A549 (cell line): ENCODE results near the gene MBP. TPM values are rescaled to one million over a fixed set of nuclear protein-coding genes. Genes with fewer than 3 reads are reported as not detected.
"Not testable (repeated sequence)": the region's sequence is repeated elsewhere in the genome, so short reads cannot be mapped to it uniquely, and the experiment has no call there.

Experiments used
- ATAC-seq, 2 experiments: fragments of 200-7000 bp in 1 of 2; fragments of >200 bp in 1 of 2; cut with Nextera tagmentation in 1 of 2; cut with Tn5 transposase in 1 of 2; 3 replicates each; pipeline versions ENCODE4 v1.8.0 to v1.9.1; 2018 to 2020; ENCODE audit warnings: mild to moderate bottlenecking in 1 of 2, moderate library complexity in 1 of 2
- CTCF ChIA-PET: fragments of 300-600 bp; sonication (Branson Sonifier 250); formaldehyde crosslinking; extraction: SDS; loops from one replicate; lab custom pipeline; 2021; ENCODE audit warnings: antibody characterized with exemption, inconsistent platforms; lab: Yijun Ruan, JAX
- POLR2A ChIA-PET: fragments of 350-600 bp; formaldehyde crosslinking; extraction: SDS; loops from one replicate; lab custom pipeline; 2021; ENCODE audit warnings: antibody characterized with exemption, inconsistent platforms; lab: Yijun Ruan, JAX
- DNase-seq, 2 experiments: peaks; one replicate each; pipeline versions ENCODE4 v3.0.0 to v3.0.0-alpha.2; 2011 to 2016; ENCODE audit warnings: low read depth in 1 of 2, low spot score in 1 of 2
- FAIRE-seq: peaks from 2 replicates; lab custom pipeline; 2011; peaks lifted over from hg19 to GRCh38; lab: Jason Lieb, UNC
- H3K27ac ChIP-seq, 2 experiments: fragments of >200 bp; sonication (Bioruptor Twin); formaldehyde crosslinking; 3 replicates each; pipeline ENCODE4 v1.5.1; 2016 to 2017
- H3K4me1 ChIP-seq: fragments of >200 bp; sonication (Bioruptor Twin); formaldehyde crosslinking; 3 replicates; pipeline ENCODE4 v1.6.1; 2016
- H3K4me2 ChIP-seq: fragments of >200 bp; sonication (Bioruptor Twin); formaldehyde crosslinking; 3 replicates; pipeline ENCODE4 v1.6.1; 2016
- H3K4me3 ChIP-seq: fragments of >200 bp; sonication (Bioruptor Twin); formaldehyde crosslinking; 3 replicates; pipeline ENCODE4 v1.5.1; 2016
- H3K9me3 ChIP-seq: fragments of >200 bp; sonication (Bioruptor Twin); formaldehyde crosslinking; 3 replicates; pipeline ENCODE4 v1.6.1; 2016
- E2F6 ChIP-seq: IDR thresholded peaks from 2 replicates; pipeline ENCODE4 v1.6.1; 2012; ENCODE audit warnings: low read depth, borderline replicate concordance
- ELK1 ChIP-seq: fragments of 150-350 bp; IDR thresholded peaks from 2 replicates; pipeline ENCODE4 v1.6.1; 2014; ENCODE audit warnings: low read depth, mild to moderate bottlenecking, low read length
- HMGXB4 ChIP-seq: fragments of 250-450 bp; sonication (Bioruptor Pico); IDR thresholded peaks from 2 replicates; pipeline ENCODE4 v1.5.0; 2021; ENCODE audit warnings: mild to moderate bottlenecking, moderate library complexity, borderline replicate concordance
- HOXB13 ChIP-seq: fragments of 250-450 bp; sonication (Bioruptor Pico); IDR thresholded peaks from 2 replicates; pipeline ENCODE4 v1.5.0; 2020; ENCODE audit warnings: low read depth, mild to moderate bottlenecking, moderate library complexity
- JUN ChIP-seq, 2 experiments: fragments of >200 bp; sonication (Bioruptor Twin); formaldehyde crosslinking; IDR thresholded peaks; 2 replicates in 1 of 2; 3 replicates in 1 of 2; pipeline ENCODE4 v1.6.1; 2016 to 2017
- JUNB ChIP-seq: fragments of >200 bp; sonication (Bioruptor Twin); formaldehyde crosslinking; IDR thresholded peaks from 2 replicates; pipeline ENCODE4 v1.6.1; 2016
- MAX ChIP-seq: IDR thresholded peaks from 2 replicates; pipeline ENCODE4 v1.6.1; 2012
- NPAS2 ChIP-seq: fragments of 250-450 bp; sonication (Bioruptor Pico); IDR thresholded peaks from 2 replicates; pipeline ENCODE4 v1.8.0; 2022; ENCODE audit warnings: mild to moderate bottlenecking, moderate library complexity, borderline replicate concordance
- SMC3 ChIP-seq: fragments of >200 bp; sonication (Bioruptor Twin); formaldehyde crosslinking; IDR thresholded peaks from 3 replicates; pipeline ENCODE4 v1.6.1; 2018; ENCODE audit warnings: inconsistent platforms
- ZNF302 ChIP-seq: fragments of 250-450 bp; sonication (Bioruptor Pico); IDR thresholded peaks from 2 replicates; pipeline ENCODE4 v1.9.0; 2021; ENCODE audit warnings: inconsistent platforms, mild to moderate bottlenecking, moderate library complexity
- WGBS: methylation state at CpG from one replicate; pipeline ENCODE4 v1.1.6; 2017; ENCODE audit errors: missing lambda C conversion rate; 5-methylcytosine and 5-hydroxymethylcytosine counted together
- polyA plus RNA-seq, 4 experiments: library from polyadenylated mRNA; depleted of rRNA in 3 of 4; stranded (reverse); fragments of >200 nt; fragmentation: RNase III in 1 of 4; extraction: RNeasy Plus Mini Kit Qiagen cat#74134 plus additional on column Dnase treatment in 1 of 4; gene quantifications; 2 replicates in 3 of 4; 3 replicates in 1 of 4; pipeline ENCODE4 v1.2.3, GENCODE V29; 2011 to 2017

The MBP gene
- polyA plus RNA-seq, 2 of the 4 experiments (the other 2 are of a cell fraction): 8.6 to 33.1 TPM

DNA sequence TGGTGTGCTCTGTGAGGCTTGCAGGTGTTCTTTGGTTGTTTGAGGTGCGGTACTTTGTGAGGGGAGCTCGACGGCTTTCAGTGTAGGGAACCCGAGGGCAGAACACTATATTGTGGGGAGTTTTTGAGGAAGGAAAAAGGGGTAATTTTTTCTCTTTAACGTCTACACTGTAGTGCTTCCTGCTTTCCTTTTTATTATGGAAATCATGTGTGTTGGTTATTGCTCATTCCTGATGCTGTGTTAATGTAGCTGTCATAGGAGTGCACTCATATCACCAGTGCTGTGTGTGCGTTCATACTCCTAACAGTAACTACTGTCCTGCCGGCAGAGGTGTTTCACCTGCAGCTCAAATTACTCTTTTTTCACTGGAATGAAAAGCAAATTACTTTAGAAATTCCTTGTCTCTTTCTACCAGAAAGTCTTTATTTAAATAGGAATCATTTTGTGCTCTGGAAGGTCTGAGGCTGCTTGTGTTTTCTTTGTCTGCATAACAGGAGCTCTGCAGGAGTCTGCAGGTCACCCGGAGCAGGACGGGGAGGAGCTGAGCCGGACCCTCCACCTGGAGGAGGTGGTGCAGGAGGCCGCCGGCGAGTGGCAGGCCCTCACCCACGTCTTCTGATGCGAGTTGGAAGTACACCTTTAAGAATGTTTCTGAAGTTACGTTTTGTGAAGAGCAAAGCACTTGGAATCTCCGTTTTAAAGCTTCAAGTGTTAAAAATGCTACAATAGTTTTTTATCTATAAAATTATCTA lies 164.7 kb downstream of the MBP start (continued):
- TF ChIP-seq JUNB: no peak

DNA sequence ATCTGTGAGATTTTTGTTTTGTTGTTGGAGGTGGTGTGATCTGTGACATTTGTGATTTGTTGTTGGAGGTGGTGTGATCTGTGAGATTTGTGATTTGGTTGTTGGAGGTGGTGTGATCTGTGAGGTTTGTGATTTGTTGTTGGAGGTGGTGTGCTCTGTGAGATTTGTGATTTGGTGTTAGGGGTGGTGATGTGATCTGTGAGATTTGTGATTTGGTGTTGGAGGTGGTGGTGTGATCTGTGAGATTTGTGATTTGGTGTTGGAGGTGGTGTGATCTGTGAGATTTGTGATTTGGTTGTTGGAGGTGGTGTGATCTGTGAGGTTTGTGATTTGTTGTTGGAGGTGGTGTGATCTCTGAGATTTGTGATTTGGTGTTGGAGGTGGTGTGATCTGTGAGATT lies 165.3 kb downstream of the MBP start:
- POLR2A ChIA-PET, H3K27ac ChIP-seq, ATAC-seq, H3K4me3 ChIP-seq, DNase-seq, CTCF ChIA-PET, FAIRE-seq, H3K4me1 ChIP-seq, H3K9me3 ChIP-seq, H3K4me2 ChIP-seq: not testable (repeated sequence)

- FAIRE-seq, ATAC-seq, H3K4me2 ChIP-seq, H3K4me3 ChIP-seq, POLR2A ChIA-PET, H3K4me1 ChIP-seq, DNase-seq, CTCF ChIA-PET, H3K27ac ChIP-seq, H3K9me3 ChIP-seq: not testable (repeated sequence)
- 92% methylated on average over 9 of the region's 11 CpGs for WGBS
Observed at GRCh38 chr18:76965555-76966151, 166.9 kb downstream of the MBP start.

DNA sequence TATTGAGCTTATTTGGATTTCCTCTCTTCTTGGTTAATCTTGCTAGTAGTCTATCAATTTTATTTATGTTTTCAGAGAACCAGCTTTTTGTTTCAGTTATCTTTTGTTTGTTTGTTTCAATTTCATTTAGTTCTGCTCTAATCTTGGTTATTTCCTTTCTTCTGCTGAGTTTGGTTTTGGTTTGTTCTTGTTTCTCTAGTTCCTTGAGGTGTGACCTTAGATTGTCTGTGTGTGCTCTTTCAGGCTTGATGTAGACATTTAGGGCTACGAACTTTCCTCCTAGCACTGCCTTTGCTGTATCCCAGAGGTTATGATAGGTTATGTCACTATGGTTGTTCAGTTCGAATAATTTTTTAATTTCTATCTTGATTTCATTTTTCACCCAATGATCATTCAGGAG lies 168.6 kb downstream of the MBP start:
- Histone ChIP-seq H3K4me3 (no peak overlapping the region), H3K4me1 (no peaks in the 10 kb centered on the region), H3K4me2 (no peak overlapping the region), H3K27ac (no peak overlapping the region), H3K9me3 (no peaks in the 10 kb centered on the region)
- ChIA-PET CTCF (no interaction called here), POLR2A (no interaction called here)
- no peak for DNase-seq
- ATAC-seq: no peak
- FAIRE-seq: no peak
- 69% methylated on average over 2 of the region's 2 CpGs for WGBS
- TF ChIP-seq SMC3: no peak
- TF ChIP-seq MAX: no peak

DNA sequence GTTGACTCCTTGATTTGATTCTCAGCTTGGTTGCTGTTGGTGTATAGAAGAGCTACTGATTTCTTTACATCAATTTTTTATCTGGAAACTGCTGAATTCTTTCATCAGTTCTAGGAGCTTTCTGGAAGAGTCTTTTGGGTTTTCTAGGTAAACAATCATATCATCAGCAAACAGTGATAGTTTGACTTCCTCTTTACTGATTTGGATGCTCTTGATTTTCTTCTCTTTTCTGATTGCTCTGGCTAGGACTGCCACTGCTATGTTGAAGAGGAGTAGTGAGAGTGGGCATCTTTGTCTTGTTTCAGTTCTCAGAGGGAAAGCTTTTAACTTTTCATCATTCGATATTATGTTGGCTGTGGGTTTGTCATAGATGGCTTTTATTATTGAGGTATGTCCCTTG lies 169.7 kb downstream of the MBP start:
- DNase-seq: no peak
- FAIRE-seq: no peak
- H3K4me2 ChIP-seq: no peak overlapping the region
- no peaks in the 10 kb centered on the region for H3K4me1 ChIP-seq
- H3K9me3 ChIP-seq: no peaks in the 10 kb centered on the region
- H3K27ac ChIP-seq: no peak overlapping the region
- WGBS: 96% methylated on average over 1 of the region's 1 CpG
- ATAC-seq: no peak
- ChIA-PET POLR2A (no interaction called here), CTCF (interaction anchor here (0.8 kb wide), 1 partner anchor 20 kb away, joined by 4 read pairs; no protein-coding TSS in a partner anchor)
- H3K4me3 ChIP-seq: no peak overlapping the region
- TF ChIP-seq ZNF302 (CRISPR knock-in tag) (no peak), ELK1 (no peak), E2F6 (no peak), JUN (IDR thresholded peaks at IDR 0.05) (no peak), HMGXB4 (no peak), HOXB13 (CRISPR knock-in tag) (no peak), NPAS2 (CRISPR knock-in tag) (no peak)
